OCI-LY1 (cell line): ENCODE results near the gene TET2.

Experiments
- H2AFZ ChIP-seq: fragments of 200-600 bp; sonication (generic), shearing (Covaris generic); 2 replicates; pipeline ENCODE4 v1.6.0; 2014; ENCODE audit warnings: antibody characterized with exemption, mild to moderate bottlenecking, low read length
- H3F3A ChIP-seq: fragments of 200-600 bp; sonication (generic), shearing (Covaris generic); 2 replicates; pipeline ENCODE4 v1.6.0; 2014; ENCODE audit warnings: mild to moderate bottlenecking, antibody characterized with exemption, low read length, moderate library complexity; ENCODE audit not compliant: insufficient read depth
- H3K27ac ChIP-seq: fragments of 200-600 bp; sonication (generic); 2 replicates; pipeline ENCODE4 v1.5.1; 2014; ENCODE audit warnings: low read length, mixed run types, mild to moderate bottlenecking, low read depth; ENCODE audit not compliant: poor library complexity, severe bottlenecking
- H3K27me3 ChIP-seq: fragments of 200-600 bp; sonication (generic); 2 replicates; pipeline ENCODE4 v1.6.0; 2014; ENCODE audit warnings: antibody characterized with exemption, mild to moderate bottlenecking, low read length, moderate library complexity; ENCODE audit not compliant: insufficient read depth
- H3K36me3 ChIP-seq: fragments of 200-600 bp; sonication (generic); 2 replicates; pipeline ENCODE4 v1.6.1; 2014; ENCODE audit warnings: mild to moderate bottlenecking, antibody characterized with exemption, low read length, moderate library complexity, mixed read lengths; ENCODE audit not compliant: insufficient read depth
- H3K4me1 ChIP-seq: fragments of 200-600 bp; sonication (generic); 2 replicates; pipeline ENCODE4 v1.5.1; 2014; ENCODE audit warnings: mild to moderate bottlenecking, low read length, moderate library complexity; ENCODE audit not compliant: insufficient read depth, severe bottlenecking
- H3K4me2 ChIP-seq: fragments of 200-600 bp; sonication (generic), shearing (Covaris generic); 2 replicates; pipeline ENCODE4 v1.6.1; 2014; ENCODE audit warnings: low read length
- H3K4me3 ChIP-seq: fragments of 200-600 bp; sonication (generic); 2 replicates; pipeline ENCODE4 v1.5.1; 2014; ENCODE audit warnings: low read length, low read depth, mild to moderate bottlenecking, mixed read lengths; ENCODE audit not compliant: poor library complexity, severe bottlenecking
- H3K79me2 ChIP-seq: fragments of 200-600 bp; shearing (Covaris generic); 2 replicates; pipeline ENCODE4 v1.6.1; 2016; ENCODE audit warnings: mixed run types, low read length, mixed read lengths; ENCODE audit not compliant: insufficient read depth
- H3K9ac ChIP-seq: fragments of 200-600 bp; sonication (generic), shearing (Covaris generic); 2 replicates; pipeline ENCODE4 v1.6.1; 2014; ENCODE audit warnings: mild to moderate bottlenecking, low read length, mixed read lengths
- H3K9me2 ChIP-seq: fragments of 200-600 bp; sonication (generic), shearing (Covaris generic); 2 replicates; pipeline ENCODE4 v1.6.1; 2014; ENCODE audit warnings: low read depth, mild to moderate bottlenecking, low read length, mixed read lengths
- H3K9me3 ChIP-seq: fragments of 200-600 bp; shearing (Covaris generic); 2 replicates; pipeline ENCODE4 v1.6.1; 2014; ENCODE audit warnings: low read length, mixed read lengths
- H4K20me1 ChIP-seq: fragments of 200-600 bp; sonication (generic), shearing (Covaris generic); 2 replicates; pipeline ENCODE4 v1.6.0; 2016; ENCODE audit warnings: mild to moderate bottlenecking, low read length; ENCODE audit not compliant: insufficient read depth
- EZH2 ChIP-seq: fragments of 200-600 bp; sonication (generic), shearing (Covaris generic); IDR thresholded peaks from 2 replicates; pipeline ENCODE4 v1.8.0; 2017; ENCODE audit warnings: borderline replicate concordance, mixed run types, mild to moderate bottlenecking, antibody characterized with exemption, low read length, moderate library complexity, mixed read lengths
- TF ChIP-seq, protein P1 (sequence below): fragments of 200-600 bp; sonication (generic), shearing (Covaris generic); IDR thresholded peaks from 2 replicates; pipeline ENCODE4 v1.5.1; 2017; ENCODE audit warnings: mild to moderate bottlenecking, antibody characterized with exemption, low read length, moderate library complexity, mixed read lengths

The TET2 gene

DNA sequence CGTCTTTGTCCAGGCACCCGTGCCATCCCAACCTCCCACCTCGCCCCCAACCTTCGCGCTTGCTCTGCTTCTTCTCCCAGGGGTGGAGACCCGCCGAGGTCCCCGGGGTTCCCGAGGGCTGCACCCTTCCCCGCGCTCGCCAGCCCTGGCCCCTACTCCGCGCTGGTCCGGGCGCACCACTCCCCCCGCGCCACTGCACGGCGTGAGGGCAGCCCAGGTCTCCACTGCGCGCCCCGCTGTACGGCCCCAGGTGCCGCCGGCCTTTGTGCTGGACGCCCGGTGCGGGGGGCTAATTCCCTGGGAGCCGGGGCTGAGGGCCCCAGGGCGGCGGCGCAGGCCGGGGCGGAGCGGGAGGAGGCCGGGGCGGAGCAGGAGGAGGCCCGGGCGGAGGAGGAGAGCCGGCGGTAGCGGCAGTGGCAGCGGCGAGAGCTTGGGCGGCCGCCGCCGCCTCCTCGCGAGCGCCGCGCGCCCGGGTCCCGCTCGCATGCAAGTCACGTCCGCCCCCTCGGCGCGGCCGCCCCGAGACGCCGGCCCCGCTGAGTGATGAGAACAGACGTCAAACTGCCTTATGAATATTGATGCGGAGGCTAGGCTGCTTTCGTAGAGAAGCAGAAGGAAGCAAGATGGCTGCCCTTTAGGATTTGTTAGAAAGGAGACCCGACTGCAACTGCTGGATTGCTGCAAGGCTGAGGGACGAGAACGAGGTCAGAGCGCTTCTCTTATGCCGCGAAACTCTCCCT, at the start of gene TET2:
TET2 (plus strand) TSS at position 601 of the 740 bp plus-strand sequence. CDS start 87,067 bp downstream, outside the sequence.
- Histone ChIP-seq H3F3A (no peaks in the 10 kb centered on the region), H3K9me3 (no peaks in the 10 kb centered on the region), H3K79me2 (no peaks in the 10 kb centered on the region), H3K27me3 (no peaks in the 10 kb centered on the region), H3K4me2 (peak within 1 kb of the TSS; percentile 97), H3K4me3 (peak within 1 kb of the TSS; percentile 79), H2AFZ (peak within 1 kb of the TSS; percentile 64), H3K9ac (peak within 1 kb of the TSS; percentile 83), H3K4me1 (peaks cover 24% of the 10 kb centered on the region), H4K20me1 (no peaks in the 10 kb centered on the region), H3K27ac (no peak within 1 kb of the TSS), H3K36me3 (no peaks in the 10 kb centered on the region), H3K9me2 (no peaks in the 10 kb centered on the region)
- TF ChIP-seq, protein P1, sequence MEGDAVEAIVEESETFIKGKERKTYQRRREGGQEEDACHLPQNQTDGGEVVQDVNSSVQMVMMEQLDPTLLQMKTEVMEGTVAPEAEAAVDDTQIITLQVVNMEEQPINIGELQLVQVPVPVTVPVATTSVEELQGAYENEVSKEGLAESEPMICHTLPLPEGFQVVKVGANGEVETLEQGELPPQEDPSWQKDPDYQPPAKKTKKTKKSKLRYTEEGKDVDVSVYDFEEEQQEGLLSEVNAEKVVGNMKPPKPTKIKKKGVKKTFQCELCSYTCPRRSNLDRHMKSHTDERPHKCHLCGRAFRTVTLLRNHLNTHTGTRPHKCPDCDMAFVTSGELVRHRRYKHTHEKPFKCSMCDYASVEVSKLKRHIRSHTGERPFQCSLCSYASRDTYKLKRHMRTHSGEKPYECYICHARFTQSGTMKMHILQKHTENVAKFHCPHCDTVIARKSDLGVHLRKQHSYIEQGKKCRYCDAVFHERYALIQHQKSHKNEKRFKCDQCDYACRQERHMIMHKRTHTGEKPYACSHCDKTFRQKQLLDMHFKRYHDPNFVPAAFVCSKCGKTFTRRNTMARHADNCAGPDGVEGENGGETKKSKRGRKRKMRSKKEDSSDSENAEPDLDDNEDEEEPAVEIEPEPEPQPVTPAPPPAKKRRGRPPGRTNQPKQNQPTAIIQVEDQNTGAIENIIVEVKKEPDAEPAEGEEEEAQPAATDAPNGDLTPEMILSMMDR = no peak
- no peak for TF ChIP-seq EZH2

DNA sequence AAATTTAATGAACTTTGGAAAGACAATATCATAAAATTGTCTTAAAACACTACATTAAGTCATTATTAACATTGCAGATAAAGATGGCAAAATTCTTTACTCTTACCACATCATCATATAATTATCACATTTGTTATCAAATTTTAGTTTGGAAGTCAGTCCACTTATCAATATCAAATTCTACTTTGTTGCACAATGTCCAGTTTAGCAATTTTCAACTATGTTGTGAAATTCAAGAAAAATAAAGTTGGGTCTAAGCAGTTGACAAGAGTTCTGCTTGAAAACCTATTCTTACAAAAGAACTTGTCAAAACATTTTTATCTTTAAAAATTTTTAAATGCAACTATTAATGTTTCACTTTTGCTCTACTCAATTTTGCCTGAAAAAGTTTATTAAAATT, 44.7 kb upstream of the TET2 start:
- no peaks in the 10 kb centered on the region for H3K9me2 ChIP-seq
- H3K4me2 ChIP-seq = no peak overlapping the region
- H3K4me1 ChIP-seq = no peaks in the 10 kb centered on the region
- H3K27ac ChIP-seq = no peak overlapping the region
- no peaks in the 10 kb centered on the region for H3K9me3 ChIP-seq
- no peak for TF ChIP-seq EZH2
- TF ChIP-seq, protein P1 = no peak
- no peak overlapping the region for H2AFZ ChIP-seq
- no peak overlapping the region for H3K4me3 ChIP-seq
- no peaks in the 10 kb centered on the region for H3K79me2 ChIP-seq
- H4K20me1 ChIP-seq = no peaks in the 10 kb centered on the region
- no peaks in the 10 kb centered on the region for H3K27me3 ChIP-seq
- no peaks in the 10 kb centered on the region for H3F3A ChIP-seq
- no peaks in the 10 kb centered on the region for H3K36me3 ChIP-seq
- H3K9ac ChIP-seq = no peak overlapping the region

DNA sequence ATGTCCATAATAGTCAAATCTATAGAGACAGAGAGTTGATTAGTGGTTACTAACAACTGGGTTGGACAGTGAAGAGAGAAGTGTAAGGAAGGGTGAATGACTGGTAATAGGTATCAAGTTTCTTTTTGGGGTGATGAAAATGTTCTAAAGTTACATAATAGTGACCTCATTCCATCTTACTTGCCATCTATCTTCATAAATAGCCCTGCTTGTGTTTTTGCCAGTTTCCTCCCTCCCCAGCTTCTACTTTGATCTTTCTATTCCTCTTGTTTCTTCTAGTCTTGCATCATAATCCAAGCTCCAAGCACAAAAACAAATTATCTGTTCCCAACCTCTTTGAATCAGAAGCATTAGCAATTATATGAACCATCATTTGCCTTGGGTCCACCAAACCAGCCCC, 40.2 kb upstream of the TET2 start:
- H3K79me2 ChIP-seq = no peaks in the 10 kb centered on the region
- no peaks in the 10 kb centered on the region for H3K36me3 ChIP-seq
- H3K4me2 ChIP-seq = no peak overlapping the region
- H3K4me3 ChIP-seq = no peak overlapping the region
- no peaks in the 10 kb centered on the region for H3F3A ChIP-seq
- H2AFZ ChIP-seq = no peak overlapping the region
- no peak overlapping the region for H3K27ac ChIP-seq
- TF ChIP-seq, protein P1 = no peak
- TF ChIP-seq EZH2 = no peak
- no peaks in the 10 kb centered on the region for H3K9me2 ChIP-seq
- H3K27me3 ChIP-seq = no peaks in the 10 kb centered on the region
- H4K20me1 ChIP-seq = no peaks in the 10 kb centered on the region
- H3K9me3 ChIP-seq = no peaks in the 10 kb centered on the region
- no peaks in the 10 kb centered on the region for H3K4me1 ChIP-seq
- H3K9ac ChIP-seq = no peak overlapping the region
